Retina (tissue), 1 donor: Measurements from ENCODE around the gene OR4F16.
"Not testable (repeated sequence)": the region's sequence is repeated elsewhere in the genome, so short reads cannot be mapped to it uniquely, and the experiment has no call there.

Source experiments
- DNase-seq: peaks from one replicate; pipeline ENCODE4 v3.0.0-alpha.2; 2016

OR4F16 gene

GRCh38 chr1:686554-686953 lies at the start of gene OR4F16:
Gene OR4F16, minus strand, starts transcription at chr1:686654. Its CDS starts 0 bp downstream, at chr1:686654.
- not testable (repeated sequence) for DNase-seq

DNA sequence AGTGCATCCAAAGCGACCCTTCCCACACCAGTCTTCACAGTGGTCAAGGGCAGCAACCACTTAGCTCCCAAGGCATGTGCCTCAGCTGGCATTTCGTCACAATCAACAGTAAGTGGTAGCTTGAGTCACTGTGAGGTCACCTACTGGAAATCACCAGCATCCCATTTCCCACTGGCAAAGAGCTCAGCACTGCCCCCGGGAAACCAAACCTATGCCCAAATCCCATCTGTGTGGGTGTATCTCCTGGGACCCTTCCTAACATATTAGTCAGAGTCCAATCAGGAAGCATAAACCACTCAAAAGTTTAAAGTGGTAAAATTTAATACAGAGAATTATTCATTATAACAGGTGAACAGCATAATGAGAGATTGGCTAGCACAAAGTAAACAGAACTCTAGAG lies 47.2 kb upstream of the OR4F16 start:
- not testable (repeated sequence) for DNase-seq

DNA sequence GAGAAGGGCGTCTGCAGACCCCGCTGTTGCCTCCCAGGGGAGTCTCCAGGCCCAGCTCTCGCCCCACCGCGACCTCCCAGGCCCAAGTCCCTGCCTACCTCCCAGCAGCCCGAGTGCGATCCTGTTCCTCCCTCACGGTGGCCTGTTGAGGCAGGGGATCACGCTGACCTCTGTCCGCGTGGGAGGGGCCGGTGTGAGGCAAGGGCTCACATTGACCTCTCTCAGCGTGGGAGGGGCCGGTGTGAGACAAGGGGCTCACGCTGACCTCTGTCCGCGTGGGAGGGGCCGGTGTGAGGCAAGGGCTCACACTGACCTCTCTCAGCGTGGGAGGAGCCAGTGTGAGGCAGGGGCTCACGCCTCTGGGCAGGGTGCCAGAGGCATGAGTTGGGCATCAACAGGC lies 40.6 kb upstream of the OR4F16 start:
- not testable (repeated sequence) for DNase-seq
